ENCODE measurements around the gene CASKIN2. TPM values are rescaled to one million over a fixed set of nuclear protein-coding genes. Genes with fewer than 3 reads are reported as not detected.

CASKIN2 gene
- total RNA-seq, 1 experiment from 2014 or later: 37.0 TPM

GRCh38 chr17:75503976-75504346 lies 11.4 kb downstream of the CASKIN2 start:
- Mint-ChIP-seq H3K27ac (no peak overlapping the region), H3K9me3 (no peaks in the 10 kb centered on the region)

More at GRCh38 chr17:75503976-75504346, 11.4 kb downstream of the CASKIN2 start:
- no peaks in the 10 kb centered on the region for H3K23me2 ChIP-seq (ENCODE audit: insufficient read length, low read depth, low read length, poor library complexity, severe bottlenecking)
- H3K4me1 ChIP-seq (ENCODE audit: insufficient read depth, low read length): no peaks in the 10 kb centered on the region
- no peak overlapping the region for H3K14ac ChIP-seq (ENCODE audit: insufficient read depth, low read length)
- no peak for DNase-seq
- no peaks in the 10 kb centered on the region for H3K27me3 ChIP-seq (ENCODE audit: insufficient read depth, low read length)
- Mint-ChIP-seq H3K4me3 (no peak overlapping the region), H3K36me3 (ENCODE audit: insufficient read depth in 1 of 3, low read depth in 3 of 3) (peaks cover 0 to 39% (median 21%) of the 10 kb centered on the region in 3 experiments; a peak in 5 of 7 replicates), H3K27me3 (ENCODE audit: low read depth) (no peaks in the 10 kb centered on the region; the same call in 1 of the 2 replicates), H3K4me1 (no peaks in the 10 kb centered on the region)
- H4K8ac ChIP-seq (replicated peaks; ENCODE audit: insufficient read length, low read depth, low read length): no peak overlapping the region
- H2AFZ ChIP-seq (ENCODE audit: low read length): no peak overlapping the region
- no CpG with 5 or more reads among the region's 13 CpGs for WGBS (ENCODE audit: extremely low coverage, insufficient read length, low lambda C conversion rate)
- no peak overlapping the region for H2AK5ac ChIP-seq (ENCODE audit: insufficient read length, low read length)
- no peak overlapping the region for H3K9ac ChIP-seq (ENCODE audit: extremely low read depth, insufficient read length, low read length)
- H2BK12ac ChIP-seq (ENCODE audit: insufficient read length, low read depth, low read length): no peak overlapping the region
- H3K56ac ChIP-seq (ENCODE audit: insufficient read length, low read depth, low read length): no peak overlapping the region
- no peak overlapping the region for H3K23ac ChIP-seq (ENCODE audit: insufficient read length, low read depth, low read length)
- no peak for TF ChIP-seq CTCF (conservative IDR thresholded peaks at IDR 0.05)
- H2BK5ac ChIP-seq (ENCODE audit: insufficient read length, low read length): no peak overlapping the region
- H3K4ac ChIP-seq (ENCODE audit: low read depth, low read length): no peak overlapping the region
- no peak overlapping the region for H2BK20ac ChIP-seq (ENCODE audit: low read depth, low read length, poor library complexity, severe bottlenecking)
- H2BK15ac ChIP-seq (ENCODE audit: low read depth, low read length): no peak overlapping the region
- H3K9me3 ChIP-seq (ENCODE audit: control insufficient read depth, low read depth, low read length): no peaks in the 10 kb centered on the region
- H2BK120ac ChIP-seq (ENCODE audit: low read depth, low read length, poor library complexity, severe bottlenecking): no peak overlapping the region
- H3K4me2 ChIP-seq (ENCODE audit: insufficient read depth, insufficient read length, low read length): no peak overlapping the region
- no peaks in the 10 kb centered on the region for H3K79me2 ChIP-seq (ENCODE audit: insufficient read depth, low read length)
- H4K20me1 ChIP-seq (ENCODE audit: control insufficient read depth, insufficient read depth, insufficient read length): no peaks in the 10 kb centered on the region
- H4K91ac ChIP-seq (ENCODE audit: insufficient read length, low read depth, low read length): no peak overlapping the region
- H3K27ac ChIP-seq (ENCODE audit: insufficient read length, low read depth, low read length): no peak overlapping the region
- H3K18ac ChIP-seq (ENCODE audit: insufficient read length, low read depth, low read length): no peak overlapping the region
- H3K79me1 ChIP-seq (ENCODE audit: insufficient read depth, low read depth, low read length, poor library complexity, severe bottlenecking): no peaks in the 10 kb centered on the region
- no peak overlapping the region for H4K5ac ChIP-seq (ENCODE audit: insufficient read length, low read depth, low read length)
- no peak overlapping the region for H3T11ph ChIP-seq (ENCODE audit: low read length)
